ENCODE data around the gene GSKIP. TPM values are rescaled to one million over a fixed set of nuclear protein-coding genes. Genes with fewer than 3 reads are reported as not detected.

GSKIP gene
- total RNA-seq, 1 experiment from 2014 or later = 22.6 TPM

- H3K79me2 ChIP-seq (ENCODE audit: low read length) = no peaks in the 10 kb centered on the region
- no peak overlapping the region for H3K4me2 ChIP-seq (ENCODE audit: low read length)
- POLR2A ChIA-PET (ENCODE audit: unreplicated experiment) = no interaction called here
- H3K9me3 ChIP-seq (ENCODE audit: low read length) = no peaks in the 10 kb centered on the region
- no peaks in the 10 kb centered on the region for H3F3A ChIP-seq (ENCODE audit: low read length, unreplicated experiment)
- no peak overlapping the region for H3K27ac ChIP-seq (ENCODE audit: low read length)
- CTCF ChIA-PET = interaction anchor here (0.6 kb wide), 1 partner anchor 62 kb away, joined by 4 read pairs; no protein-coding TSS in a partner anchor
- intact Hi-C loops (cut with micrococcal nuclease) = no loop called here
- H3K9me2 ChIP-seq (replicated peaks; ENCODE audit: low read length) = no peaks in the 10 kb centered on the region
- no peak overlapping the region for H3K9ac ChIP-seq (ENCODE audit: low read length)
- H3K4me3 ChIP-seq (ENCODE audit: low read length) = no peak overlapping the region
- H2AFZ ChIP-seq (ENCODE audit: low read length) = no peak overlapping the region
- no peaks in the 10 kb centered on the region for H3K4me1 ChIP-seq (ENCODE audit: insufficient read depth, low read length)
- no peaks in the 10 kb centered on the region for H3K36me3 ChIP-seq (ENCODE audit: low read depth, low read length)
- H3K27me3 ChIP-seq (ENCODE audit: low read length) = no peaks in the 10 kb centered on the region
- ATAC-seq = no peak
- H4K20me1 ChIP-seq (ENCODE audit: low read length) = no peaks in the 10 kb centered on the region
- no TSS peak for BruUV-seq (replicated peaks)
- TF ChIP-seq EZH2phosphoT487 (IDR thresholded peaks at IDR 0.05; ENCODE audit: borderline replicate concordance, low read length) = no peak
- DNase-seq = no peak
Observed at GRCh38 chr14:96349286-96350075, 13.8 kb upstream of the GSKIP start.

- no peaks in the 10 kb centered on the region for H3K9me2 ChIP-seq (replicated peaks; ENCODE audit: low read length)
- no peaks in the 10 kb centered on the region for H4K20me1 ChIP-seq (ENCODE audit: low read length)
- no peaks in the 10 kb centered on the region for H3F3A ChIP-seq (ENCODE audit: low read length, unreplicated experiment)
- H3K9ac ChIP-seq (ENCODE audit: low read length) = no peak overlapping the region
- H3K27me3 ChIP-seq (ENCODE audit: low read length) = no peaks in the 10 kb centered on the region
- H3K4me2 ChIP-seq (ENCODE audit: low read length) = no peak overlapping the region
- CTCF ChIA-PET = no interaction called here
- POLR2A ChIA-PET (ENCODE audit: unreplicated experiment) = no interaction called here
- H2AFZ ChIP-seq (ENCODE audit: low read length) = no peak overlapping the region
- DNase-seq = no peak
- H3K4me3 ChIP-seq (ENCODE audit: low read length) = no peak overlapping the region
- H3K36me3 ChIP-seq (ENCODE audit: low read depth, low read length) = no peaks in the 10 kb centered on the region
- no TSS peak for BruUV-seq (replicated peaks)
- no peak overlapping the region for H3K27ac ChIP-seq (ENCODE audit: low read length)
- TF ChIP-seq CTCF (conservative IDR thresholded peaks at IDR 0.05; ENCODE audit: low read depth, low read length) = no peak
- TF ChIP-seq EZH2 (IDR thresholded peaks at IDR 0.05; ENCODE audit: low read length, unreplicated experiment) = no peak
- no peak for ATAC-seq
- no peaks in the 10 kb centered on the region for H3K9me3 ChIP-seq (ENCODE audit: low read length)
- H3K79me2 ChIP-seq (ENCODE audit: low read length) = no peaks in the 10 kb centered on the region; the same call in 1 of the 2 replicates
- H3K4me1 ChIP-seq (ENCODE audit: insufficient read depth, low read length) = no peaks in the 10 kb centered on the region
- intact Hi-C loops (cut with micrococcal nuclease) = no loop called here
Observed at GRCh38 chr14:96351986-96352385, 11.3 kb upstream of the GSKIP start.

- TF ChIP-seq EZH2phosphoT487 (IDR thresholded peaks at IDR 0.05; ENCODE audit: borderline replicate concordance, low read length) = no peak
- no peak for TF ChIP-seq EZH2 (IDR thresholded peaks at IDR 0.05; ENCODE audit: low read length, unreplicated experiment)
- no peak for TF ChIP-seq CTCF (conservative IDR thresholded peaks at IDR 0.05; ENCODE audit: low read depth, low read length)
- no peaks in the 10 kb centered on the region for H3F3A ChIP-seq (ENCODE audit: low read length, unreplicated experiment)
- no peak overlapping the region for H3K4me2 ChIP-seq (ENCODE audit: low read length)
- POLR2A ChIA-PET (ENCODE audit: unreplicated experiment) = no interaction called here
- no peak overlapping the region for H3K4me3 ChIP-seq (ENCODE audit: low read length)
- no peaks in the 10 kb centered on the region for H3K4me1 ChIP-seq (ENCODE audit: insufficient read depth, low read length)
- CTCF ChIA-PET = no interaction called here
- no peaks in the 10 kb centered on the region for H4K20me1 ChIP-seq (ENCODE audit: low read length)
- H2AFZ ChIP-seq (ENCODE audit: low read length) = no peak overlapping the region
- H3K27ac ChIP-seq (ENCODE audit: low read length) = no peak overlapping the region
- H3K9me2 ChIP-seq (replicated peaks; ENCODE audit: low read length) = no peaks in the 10 kb centered on the region
- H3K36me3 ChIP-seq (ENCODE audit: low read depth, low read length) = no peaks in the 10 kb centered on the region
- ATAC-seq (no peak), DNase-seq (no peak)
- BruUV-seq (replicated peaks) = no TSS peak
- intact Hi-C loops (cut with micrococcal nuclease) = no loop called here
- H3K79me2 ChIP-seq (ENCODE audit: low read length) = peaks cover 3% of the 10 kb centered on the region; the same call in 1 of the 2 replicates
- H3K27me3 ChIP-seq (ENCODE audit: low read length) = no peaks in the 10 kb centered on the region
- no peaks in the 10 kb centered on the region for H3K9me3 ChIP-seq (ENCODE audit: low read length)
- H3K9ac ChIP-seq (ENCODE audit: low read length) = no peak overlapping the region
Observed at GRCh38 chr14:96352708-96353107, 10.6 kb upstream of the GSKIP start.
